CD14-positive monocyte (primary cell): Measurements from ENCODE around the gene CAPN1. TPM values are rescaled to one million over a fixed set of nuclear protein-coding genes. Genes with fewer than 3 reads are reported as not detected.
A peak's percentile ranks its signal among the peaks of the same experiment; 100 is the strongest.

Experiments used
- DNase-seq, 3 donors: peaks; one replicate each; pipeline ENCODE4 v3.0.0-alpha.2; 2011 to 2022
- H2AFZ ChIP-seq: 2 replicates; pipeline ENCODE4 v1.6.0; 2012; ENCODE audit warnings: mild to moderate bottlenecking, low read depth, low read length, inconsistent platforms; ENCODE audit not compliant: insufficient read depth, poor library complexity, severe bottlenecking
- H3K27ac ChIP-seq, 2 donors: 1 replicate in 1 of 2; 2 replicates in 1 of 2; pipeline ENCODE4 v1.5.1; 2012 to 2013; ENCODE audit warnings: low read length in 2 of 2, control low read depth in 1 of 2, inconsistent platforms in 1 of 2, low read depth in 1 of 2, mild to moderate bottlenecking in 1 of 2
- H3K27me3 ChIP-seq, 2 donors: one replicate each; pipeline versions ENCODE4 v1.6.0 to v1.6.1; 2011 to 2013; ENCODE audit warnings: low read length in 2 of 2; ENCODE audit not compliant: control insufficient read depth in 2 of 2, insufficient read depth in 2 of 2
- H3K36me3 ChIP-seq, 2 donors: replicated peaks in 1 of 2; 1 replicate in 1 of 2; 2 replicates in 1 of 2; pipeline versions ENCODE4 v1.5.1 to v1.6.1; 2012 to 2013; ENCODE audit warnings: low read length in 2 of 2, control low read depth in 1 of 2, inconsistent platforms in 1 of 2, mild to moderate bottlenecking in 1 of 2; ENCODE audit not compliant: insufficient read depth in 2 of 2, control insufficient read depth in 1 of 2
- H3K4me1 ChIP-seq, 2 donors: 1 replicate in 1 of 2; 2 replicates in 1 of 2; pipeline versions ENCODE4 v1.5.1 to v1.6.1; 2012 to 2013; ENCODE audit warnings: low read length in 2 of 2, control low read depth in 1 of 2, inconsistent platforms in 1 of 2, mild to moderate bottlenecking in 1 of 2, moderate library complexity in 1 of 2; ENCODE audit not compliant: insufficient read depth in 2 of 2, control insufficient read depth in 1 of 2
- H3K4me2 ChIP-seq: replicated peaks from 2 replicates; pipeline ENCODE3; 2012; ENCODE audit warnings: low read length, moderate library complexity, mild to moderate bottlenecking; ENCODE audit not compliant: poor library complexity, severe bottlenecking; ENCODE audit errors: extremely low read depth
- H3K4me3 ChIP-seq, 3 experiments: fragments of 200-600 bp in 1 of 3; sonication (generic) in 1 of 3; replicated peaks in 1 of 3; 1 replicate in 2 of 3; 2 replicates in 1 of 3; pipeline ENCODE4 v1.5.1; 2011 to 2013; ENCODE audit warnings: low read length in 3 of 3, mild to moderate bottlenecking in 3 of 3, control low read depth in 2 of 3, low read depth in 2 of 3, inconsistent platforms in 1 of 3, moderate library complexity in 1 of 3
- H3K79me2 ChIP-seq: 2 replicates; pipeline ENCODE4 v1.6.0; 2012; ENCODE audit warnings: mild to moderate bottlenecking, control low read depth, inconsistent platforms, low read length, moderate library complexity; ENCODE audit not compliant: insufficient read depth
- H3K9ac ChIP-seq: 2 replicates; pipeline ENCODE4 v1.6.0; 2017; ENCODE audit warnings: low read length, mild to moderate bottlenecking; ENCODE audit not compliant: insufficient read depth, poor library complexity, severe bottlenecking
- H3K9me3 ChIP-seq, 2 donors: replicated peaks in 1 of 2; 1 replicate in 1 of 2; 2 replicates in 1 of 2; pipeline versions ENCODE4 v1.5.1 to v1.6.1; 2012 to 2013; ENCODE audit warnings: low read length in 2 of 2, control low read depth in 1 of 2; ENCODE audit not compliant: control insufficient read depth in 1 of 2, insufficient read depth in 1 of 2
- H4K20me1 ChIP-seq: 2 replicates; pipeline ENCODE4 v1.6.0; 2012; ENCODE audit warnings: mild to moderate bottlenecking, low read length, control low read depth, moderate library complexity; ENCODE audit not compliant: insufficient read depth
- H3K27ac Mint-ChIP-seq, 7 donors: one replicate each; pipeline ENCODE4 v1.8.0; 2020; ENCODE audit warnings: mild to moderate bottlenecking in 7 of 7, mixed read lengths in 7 of 7, moderate library complexity in 6 of 7, inconsistent platforms in 2 of 7
- H3K27me3 Mint-ChIP-seq, 3 donors: one replicate each; pipeline ENCODE4 v1.8.0; 2021 to 2022; ENCODE audit warnings: low read depth in 3 of 3, mild to moderate bottlenecking in 3 of 3, mixed read lengths in 3 of 3, moderate library complexity in 3 of 3, inconsistent platforms in 1 of 3
- H3K36me3 Mint-ChIP-seq, 2 donors: one replicate each; pipeline ENCODE4 v1.8.0; 2020; ENCODE audit warnings: mixed read lengths in 2 of 2, inconsistent platforms in 1 of 2, mild to moderate bottlenecking in 1 of 2
- H3K4me1 Mint-ChIP-seq: one replicate; pipeline ENCODE4 v1.8.0; 2020; ENCODE audit warnings: mild to moderate bottlenecking, mixed read lengths
- H3K4me3 Mint-ChIP-seq, 2 donors: one replicate each; pipeline ENCODE4 v1.8.0; 2020; ENCODE audit warnings: mild to moderate bottlenecking in 2 of 2, mixed read lengths in 2 of 2, moderate library complexity in 1 of 2
- H3K9me3 Mint-ChIP-seq, 7 donors: one replicate each; pipeline ENCODE4 v1.8.0; 2020 to 2022; ENCODE audit warnings: mixed read lengths in 7 of 7, mild to moderate bottlenecking in 6 of 7, moderate library complexity in 6 of 7, inconsistent platforms in 2 of 7
- CTCF ChIP-seq: fragments of 200-600 bp; IDR thresholded peaks from one replicate; pipeline ENCODE4 v1.8.0; 2022; ENCODE audit warnings: antibody characterized with exemption, mild to moderate bottlenecking
- WGBS: methylation state at CpG from one replicate; pipeline ENCODE4 v1.1.5; 2013; ENCODE audit warnings: missing lambda C conversion rate; ENCODE audit not compliant: insufficient coverage; 5-methylcytosine and 5-hydroxymethylcytosine counted together
- intact Hi-C, 2 donors: fragments of 100-400 bp; cut with micrococcal nuclease; formaldehyde crosslinking; loops; one replicate each; pipeline versions ENCODE4 v1.15.0 to v1.15.1; 2023
- polyA plus RNA-seq, 3 donors: library from polyadenylated mRNA; depleted of rRNA in 1 of 3; unstranded in 2 of 3; stranded (reverse) in 1 of 3; fragments of 300-500 nt in 2 of 3; fragments of >200 nt in 1 of 3; fragmentation: Illumina TruSeq in 2 of 3; gene quantifications; 1 replicate in 2 of 3; 2 replicates in 1 of 3; pipeline ENCODE4 v1.2.3, GENCODE V29; 2012 to 2021

Gene CAPN1
- polyA plus RNA-seq, 3 donors: 128 to 140 (median 129) TPM

DNA sequence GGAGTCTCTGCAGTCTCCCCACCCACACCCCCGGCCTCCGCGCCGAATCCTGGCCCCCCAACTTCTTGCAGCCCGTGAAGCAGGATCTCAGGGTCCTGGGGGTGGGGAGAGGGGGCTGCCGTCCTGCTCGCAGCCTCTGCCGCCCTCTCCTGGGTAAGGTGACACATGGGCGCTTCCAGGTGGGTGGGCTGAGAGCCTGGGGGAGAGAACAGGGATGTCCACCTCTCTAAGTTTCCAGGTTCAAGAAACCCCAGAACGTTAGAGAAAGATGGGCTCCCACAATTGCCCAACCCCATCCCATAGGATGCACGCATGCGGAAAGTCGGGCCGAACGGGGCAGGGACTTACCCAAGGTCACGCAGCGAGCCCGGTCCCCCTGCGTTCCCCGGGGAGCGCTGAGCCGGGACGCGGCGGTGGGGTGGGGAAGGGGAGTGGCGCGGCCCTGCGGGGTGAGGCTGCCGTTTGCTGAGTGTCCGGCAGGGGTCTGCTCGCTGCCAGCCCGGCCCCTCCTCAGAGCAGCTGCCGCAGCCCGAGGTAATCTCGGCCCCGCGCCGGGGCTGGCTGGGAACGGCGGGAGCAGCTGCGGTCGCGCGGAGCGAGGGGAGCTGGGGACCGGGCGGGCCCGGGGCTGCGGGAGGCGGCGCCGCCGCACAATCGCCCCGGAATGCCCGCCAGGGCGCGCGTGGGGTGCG, 705 bp upstream of the CAPN1 start:
- intact Hi-C loops: loop anchor here (5.0 kb wide), 3 partner anchors 34 to 69 kb away; partner anchors contain the start of gene TM7SF2 (in 1 of the 2)
- peaks cover 13 to 21% of the 10 kb centered on the region in 2 donors for H3K36me3 Mint-ChIP-seq
- peaks cover 41% of the 10 kb centered on the region for H3K79me2 ChIP-seq
- peak overlapping the region; percentile 89 to 91 for H3K4me3 Mint-ChIP-seq
- H3K27ac ChIP-seq: peak overlapping the region in 1 of 2 donors; percentile 44
- TF ChIP-seq CTCF: peak; percentile 72
- no peaks in the 10 kb centered on the region for H3K27me3 Mint-ChIP-seq
- peaks cover 36% of the 10 kb centered on the region for H3K4me1 Mint-ChIP-seq
- peak overlapping the region; percentile 91 for H3K9ac ChIP-seq
- 0% methylated on average over 40 of the region's 60 CpGs for WGBS
- peaks cover 32% of the 10 kb centered on the region for H4K20me1 ChIP-seq
- peak overlapping the region; percentile 87 for H2AFZ ChIP-seq
- peak overlapping the region in 4 of 7 donors; percentile 32 to 80 (median 50) for H3K27ac Mint-ChIP-seq
- H3K36me3 ChIP-seq: peaks cover 9 to 26% of the 10 kb centered on the region in 2 donors
- no peaks in the 10 kb centered on the region for H3K27me3 ChIP-seq
- H3K4me1 ChIP-seq: peaks cover 22 to 29% of the 10 kb centered on the region in 2 donors
- peak overlapping the region; percentile 66 to 98 (median 91) for H3K4me3 ChIP-seq
- H3K9me3 ChIP-seq: no peaks in the 10 kb centered on the region
- DNase-seq: peak; percentile 57 to 71 (median 61)
- H3K4me2 ChIP-seq: peak overlapping the region; percentile 83
- H3K9me3 Mint-ChIP-seq: peaks cover 0 to 3% (median 0%) of the 10 kb centered on the region in 7 donors

GRCh38 chr11:65182258-65183170, 786 bp downstream of the CAPN1 start:
- no peak for DNase-seq
- 58% methylated on average over 17 of the region's 23 CpGs for WGBS

More at GRCh38 chr11:65182258-65183170, 786 bp downstream of the CAPN1 start:
- peak overlapping the region in 6 of 7 donors; percentile 28 to 92 (median 50) for H3K27ac Mint-ChIP-seq
- TF ChIP-seq CTCF: no peak
- Histone ChIP-seq H2AFZ (peak overlapping the region; percentile 87), H3K4me2 (peak overlapping the region; percentile 83), H3K9me3 (no peaks in the 10 kb centered on the region), H3K27ac (peak overlapping the region; percentile 48 to 80), H3K9ac (peak overlapping the region; percentile 91), H3K36me3 (peaks cover 24 to 41% of the 10 kb centered on the region in 2 donors), H3K4me1 (peaks cover 22 to 29% of the 10 kb centered on the region in 2 donors), H3K4me3 (peak overlapping the region; percentile 66 to 98 (median 91)), H3K27me3 (no peaks in the 10 kb centered on the region), H3K79me2 (peaks cover 44% of the 10 kb centered on the region), H4K20me1 (peaks cover 43% of the 10 kb centered on the region)
- intact Hi-C loops: loop anchor here (5.0 kb wide), 3 partner anchors 35 to 70 kb away; partner anchors contain the start of gene TM7SF2 (in 1 of the 2)
- peaks cover 27 to 36% of the 10 kb centered on the region in 2 donors for H3K36me3 Mint-ChIP-seq
- no peaks in the 10 kb centered on the region for H3K27me3 Mint-ChIP-seq
- peaks cover 36% of the 10 kb centered on the region for H3K4me1 Mint-ChIP-seq
- peaks cover 0 to 3% (median 0%) of the 10 kb centered on the region in 7 donors for H3K9me3 Mint-ChIP-seq
- peak overlapping the region; percentile 89 to 92 for H3K4me3 Mint-ChIP-seq
